IMR-90 (cell line): ENCODE results near the gene CDK18. TPM values are rescaled to one million over a fixed set of nuclear protein-coding genes. Genes with fewer than 3 reads are reported as not detected.

ENCODE experiments used
- ATAC-seq: fragments of 200-7000 bp; cut with Tn5 transposase; 2 replicates; pipeline ENCODE4 v1.9.1; 2020; ENCODE audit warnings: low read depth, mild to moderate bottlenecking, moderate library complexity
- BruUV-seq: library from RNA; stranded (reverse); fragments of 400-500 nt; replicated peaks from 2 replicates; lab custom pipeline; 2021; lab: Mats Ljungman, UMichigan
- CTCF ChIA-PET: fragments of 300-600 bp; formaldehyde crosslinking; extraction: SDS; loops from one replicate; lab custom pipeline; 2021; ENCODE audit warnings: antibody characterized with exemption; lab: Yijun Ruan, JAX
- POLR2A ChIA-PET: fragments of 300-600 bp; sonication (Branson Sonifier 250); formaldehyde crosslinking; loops from one replicate; lab custom pipeline; 2022; ENCODE audit warnings: antibody characterized with exemption; ENCODE audit not compliant: unreplicated experiment; lab: Charles Lee
- DNase-seq: peaks from one replicate; pipeline ENCODE4 v3.0.0; 2013
- H2AFZ ChIP-seq: replicated peaks from 2 replicates; pipeline ENCODE3; 2013; ENCODE audit warnings: low read length, mild to moderate bottlenecking; ENCODE audit not compliant: poor library complexity
- H2AK5ac ChIP-seq: 2 replicates; pipeline ENCODE4 v1.6.1; 2013; ENCODE audit warnings: low read depth, low read length, inconsistent platforms
- H2AK9ac ChIP-seq: replicated peaks from 2 replicates; pipeline ENCODE3; 2013; ENCODE audit warnings: mild to moderate bottlenecking, low read depth, low read length, moderate library complexity; ENCODE audit not compliant: poor library complexity
- H2BK120ac ChIP-seq: 2 replicates; pipeline ENCODE4 v1.6.1; 2013; ENCODE audit warnings: low read depth, low read length, inconsistent platforms
- H2BK15ac ChIP-seq: 3 replicates; pipeline ENCODE4 v1.6.1; 2013; ENCODE audit warnings: low read depth, low read length, inconsistent platforms
- H2BK20ac ChIP-seq: 2 replicates; pipeline ENCODE4 v1.6.1; 2013; ENCODE audit warnings: low read depth, mild to moderate bottlenecking, inconsistent platforms, low read length, moderate library complexity
- H2BK5ac ChIP-seq: 2 replicates; pipeline ENCODE4 v1.6.1; 2013; ENCODE audit warnings: mild to moderate bottlenecking, low read depth, low read length, inconsistent platforms; ENCODE audit not compliant: poor library complexity, severe bottlenecking
- H3K14ac ChIP-seq: replicated peaks from 2 replicates; pipeline ENCODE4 v1.6.1; 2013; ENCODE audit warnings: low read depth, low read length, inconsistent platforms
- H3K18ac ChIP-seq: 2 replicates; pipeline ENCODE4 v1.6.1; 2013; ENCODE audit warnings: low read depth, low read length, control low read depth
- H3K23ac ChIP-seq: 2 replicates; pipeline ENCODE4 v1.6.1; 2013; ENCODE audit warnings: low read depth, low read length, inconsistent platforms
- H3K27ac ChIP-seq: 2 replicates; pipeline ENCODE4 v1.5.1; 2013; ENCODE audit warnings: mild to moderate bottlenecking, control low read depth, low read length; ENCODE audit not compliant: insufficient read depth
- H3K27me3 ChIP-seq: 2 replicates; pipeline ENCODE4 v1.6.1; 2013; ENCODE audit warnings: low read length; ENCODE audit not compliant: control insufficient read depth, insufficient read depth
- H3K36me3 ChIP-seq: 2 replicates; pipeline ENCODE4 v1.6.1; 2013; ENCODE audit warnings: low read length, mixed read lengths; ENCODE audit not compliant: control insufficient read depth, insufficient read depth
- H3K4ac ChIP-seq: 2 replicates; pipeline ENCODE4 v1.6.1; 2013; ENCODE audit warnings: low read depth, low read length, inconsistent platforms
- H3K4me1 ChIP-seq: 2 replicates; pipeline ENCODE4 v1.6.1; 2013; ENCODE audit warnings: low read length, mixed read lengths; ENCODE audit not compliant: control insufficient read depth, insufficient read depth
- H3K4me2 ChIP-seq: 2 replicates; pipeline ENCODE4 v1.6.1; 2013; ENCODE audit warnings: low read depth, mild to moderate bottlenecking, control low read depth, low read length, moderate library complexity
- H3K4me3 ChIP-seq: 2 replicates; pipeline ENCODE4 v1.5.1; 2013; ENCODE audit warnings: low read depth, mild to moderate bottlenecking, control low read depth, low read length, moderate library complexity; ENCODE audit not compliant: insufficient read depth
- H3K56ac ChIP-seq: 2 replicates; pipeline ENCODE4 v1.6.1; 2013; ENCODE audit warnings: low read length, inconsistent platforms; ENCODE audit not compliant: insufficient read depth; ENCODE audit errors: extremely low read depth
- H3K79me1 ChIP-seq, 2 experiments: 2 replicates each; pipeline ENCODE4 v1.6.1; 2013; ENCODE audit warnings: low read length in 2 of 2, inconsistent platforms in 1 of 2, low read depth in 1 of 2
- H3K9ac ChIP-seq: 2 replicates; pipeline ENCODE4 v1.6.1; 2013; ENCODE audit warnings: low read depth, low read length, control low read depth
- H3K9me1 ChIP-seq: 2 replicates; pipeline ENCODE4 v1.6.1; 2013; ENCODE audit warnings: low read length, inconsistent platforms; ENCODE audit not compliant: insufficient read depth
- H3K9me3 ChIP-seq: 2 replicates; pipeline ENCODE4 v1.6.1; 2013; ENCODE audit warnings: low read length; ENCODE audit not compliant: control insufficient read depth, insufficient read depth
- H4K20me1 ChIP-seq: 2 replicates; pipeline ENCODE4 v1.6.1; 2013; ENCODE audit warnings: low read length, inconsistent platforms; ENCODE audit not compliant: insufficient read depth
- H4K5ac ChIP-seq: 2 replicates; pipeline ENCODE4 v1.6.1; 2013; ENCODE audit warnings: mild to moderate bottlenecking, low read depth, low read length, control low read depth
- H4K8ac ChIP-seq, 2 experiments: 2 replicates each; pipeline ENCODE4 v1.6.1; 2013; ENCODE audit warnings: low read depth in 2 of 2, low read length in 2 of 2, control low read depth in 1 of 2, inconsistent platforms in 1 of 2
- H4K91ac ChIP-seq: 2 replicates; pipeline ENCODE4 v1.6.1; 2013; ENCODE audit warnings: low read depth, low read length, inconsistent platforms; ENCODE audit not compliant: insufficient read depth
- ELK1 ChIP-seq: fragments of 150-350 bp; IDR thresholded peaks from 2 replicates; pipeline ENCODE4 v1.6.1; 2016; ENCODE audit warnings: low read depth, mild to moderate bottlenecking, low read length, moderate library complexity, borderline replicate concordance
- MXI1 ChIP-seq: IDR thresholded peaks from 2 replicates; pipeline ENCODE4 v1.6.1; 2012; ENCODE audit warnings: low read depth, mild to moderate bottlenecking, low read length, moderate library complexity, borderline replicate concordance
- NFE2L2 ChIP-seq: fragments of 150-350 bp; IDR thresholded peaks from 2 replicates; pipeline ENCODE4 v1.6.1; 2016; ENCODE audit warnings: low read depth, mild to moderate bottlenecking, low read length
- WGBS, 2 experiments: methylation state at CpG; one replicate each; pipeline versions ENCODE4 v1.1.5 to v1.1.7; 2013; ENCODE audit warnings: missing lambda C conversion rate in 2 of 2; ENCODE audit not compliant: insufficient read length in 1 of 2; ENCODE audit errors: extremely low coverage in 2 of 2; 5-methylcytosine and 5-hydroxymethylcytosine counted together
- dilution Hi-C: fragments of 300-500 bp; cut with HindIII; formaldehyde crosslinking; loops from one replicate; pipeline ENCODE4 v1.14.3; 2018; ENCODE audit warnings: low sequenced_read_pairs; ENCODE audit not compliant: unreplicated experiment
- in situ Hi-C: fragments of 300-500 bp; cut with MboI; formaldehyde crosslinking; loops from 3 replicates; pipeline ENCODE4 v1.14.3; 2019; ENCODE audit warnings: low sequenced_read_pairs, inconsistent platforms, mixed read lengths
- intact Hi-C: fragments of 100-400 bp; cut with micrococcal nuclease; formaldehyde crosslinking; loops from 2 replicates; pipeline ENCODE4 v1.10.0; 2022
- polyA plus RNA-seq, 3 experiments: library from polyadenylated mRNA; depleted of rRNA; stranded (reverse); fragments of >200 nt; gene quantifications; 2 replicates each; pipeline ENCODE4 v1.2.3, GENCODE V29; 2012; ENCODE audit warnings: low replicate concordance in 1 of 3
- total RNA-seq: library from RNA; depleted of rRNA; stranded (reverse); fragments of >200 nt; gene quantifications from 2 replicates; pipeline ENCODE4 v1.2.3, GENCODE V29; 2012

CDK18 gene
- total and polyA plus RNA-seq, 2 of the 4 experiments (the other 2 are of a cell fraction), result 0.18 to 0.48 TPM

DNA sequence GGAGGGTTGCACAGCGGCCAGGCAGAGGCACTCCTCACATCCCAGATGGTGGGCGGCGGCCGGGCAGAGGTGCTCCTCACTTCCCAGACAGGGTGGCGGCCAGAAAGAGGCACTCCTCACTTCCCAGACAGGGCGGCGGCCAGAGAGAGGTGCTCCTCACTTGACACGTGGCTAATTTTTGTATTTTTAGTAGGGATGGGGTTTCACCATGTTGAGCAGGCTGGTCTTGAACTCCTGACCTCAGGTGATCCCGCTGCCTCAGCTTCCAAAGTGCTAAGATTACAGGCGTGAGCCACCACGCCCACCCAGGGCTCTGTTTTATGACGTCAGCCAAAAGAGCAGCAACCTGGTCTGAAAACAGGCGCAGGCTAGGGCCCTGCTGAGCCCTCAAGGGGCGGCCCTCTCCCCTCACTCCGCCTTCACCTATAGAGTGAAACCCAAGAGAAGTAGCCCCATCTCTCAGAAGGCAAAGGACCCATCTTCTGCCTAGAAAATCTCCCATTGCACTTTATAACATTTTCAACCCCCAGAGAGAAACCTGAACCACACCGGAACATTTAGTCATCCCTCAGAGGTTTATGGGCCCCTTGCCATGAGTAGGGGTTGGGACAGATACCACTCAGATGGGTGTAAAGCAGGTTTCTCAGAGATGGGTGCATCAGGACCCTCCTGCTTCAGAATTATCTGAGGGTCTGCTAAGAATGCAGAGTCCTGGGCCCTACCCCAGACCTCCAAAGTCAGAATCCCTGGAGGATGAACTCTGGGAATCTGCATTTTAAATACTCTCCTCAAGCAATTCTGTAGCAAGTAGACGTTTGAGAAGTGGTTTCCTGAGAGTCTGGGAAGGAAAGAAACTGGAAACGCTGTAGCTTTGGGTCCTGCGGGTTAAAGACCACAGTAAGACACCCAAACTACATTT lies 40.8 kb downstream of the CDK18 start:
- H3K9ac ChIP-seq, result no peak overlapping the region
- dilution Hi-C loops (no loop called here), in situ Hi-C loops (no loop called here), intact Hi-C loops (no loop called here)
- POLR2A ChIA-PET, result no interaction called here
- H3K79me1 ChIP-seq, result no peaks in the 10 kb centered on the region
- no peaks in the 10 kb centered on the region for H4K20me1 ChIP-seq
- H2AK5ac ChIP-seq, result no peak overlapping the region
- no peak overlapping the region for H2BK15ac ChIP-seq
- H3K27ac ChIP-seq, result no peak overlapping the region
- H3K9me3 ChIP-seq, result no peaks in the 10 kb centered on the region
- no peak overlapping the region for H2BK5ac ChIP-seq
- H3K4ac ChIP-seq, result no peak overlapping the region
- H3K56ac ChIP-seq, result no peak overlapping the region
- no peak overlapping the region for H3K4me2 ChIP-seq
- CTCF ChIA-PET, result no interaction called here
- ATAC-seq (no peak), DNase-seq (no peak)
- TF ChIP-seq MXI1, result no peak
- TF ChIP-seq NFE2L2, result no peak
- no peak for TF ChIP-seq ELK1
- H3K18ac ChIP-seq, result no peak overlapping the region
- H3K14ac ChIP-seq, result no peak overlapping the region
- WGBS, 2 experiments, result no CpG with 5 or more reads among the region's 19 CpGs
- H3K9me1 ChIP-seq, result no peaks in the 10 kb centered on the region
- H3K4me1 ChIP-seq, result 0 out of 2 replicates have a peak, but pooled peaks cover 2% of the 10 kb centered on the region
- no TSS peak for BruUV-seq
- peaks cover 23% of the 10 kb centered on the region for H3K27me3 ChIP-seq
- H3K36me3 ChIP-seq, result no peaks in the 10 kb centered on the region
- H3K4me3 ChIP-seq, result no peak overlapping the region
- no peak overlapping the region for H2BK20ac ChIP-seq
- no peak overlapping the region for H2AK9ac ChIP-seq
- H4K5ac ChIP-seq, result no peak overlapping the region
- no peak overlapping the region for H3K23ac ChIP-seq
- H4K8ac ChIP-seq, result no peak overlapping the region
- no peak overlapping the region for H2AFZ ChIP-seq
- no peak overlapping the region for H2BK120ac ChIP-seq
- no peak overlapping the region for H4K91ac ChIP-seq
